Endodermal cell (in vitro differentiated cells): Measurements from ENCODE around the gene OSBPL5. TPM values are rescaled to one million over a fixed set of nuclear protein-coding genes. Genes with fewer than 3 reads are reported as not detected.
A peak's percentile ranks its signal among the peaks of the same experiment; 100 is the strongest.

Source experiments
- DNase-seq: peaks from one replicate; pipeline ENCODE4 v3.0.0-alpha.2; 2017
- H3K27ac ChIP-seq: 2 replicates; pipeline ENCODE4 v1.5.1; 2013; ENCODE audit warnings: mild to moderate bottlenecking, low read depth, low read length, moderate library complexity
- H3K27me3 ChIP-seq: 2 replicates; pipeline ENCODE4 v1.6.1; 2013; ENCODE audit warnings: mild to moderate bottlenecking, low read length, moderate library complexity; ENCODE audit not compliant: insufficient read depth, control insufficient read depth, poor library complexity, severe bottlenecking
- H3K36me3 ChIP-seq: 2 replicates; pipeline ENCODE4 v1.7.0; 2013; ENCODE audit warnings: mild to moderate bottlenecking, low read length, moderate library complexity; ENCODE audit not compliant: control insufficient read depth, insufficient read depth
- H3K4me1 ChIP-seq: one replicate; pipeline ENCODE4 v1.7.0; 2013; ENCODE audit warnings: low read length; ENCODE audit not compliant: control insufficient read depth, insufficient read depth
- H3K4me3 ChIP-seq: 2 replicates; pipeline ENCODE4 v1.5.1; 2013; ENCODE audit warnings: mild to moderate bottlenecking, low read length, moderate library complexity
- H3K9ac ChIP-seq: 2 replicates; pipeline ENCODE4 v1.6.1; 2013; ENCODE audit warnings: mild to moderate bottlenecking, low read length, moderate library complexity; ENCODE audit not compliant: poor library complexity, severe bottlenecking; ENCODE audit errors: extremely low read depth
- H3K9me3 ChIP-seq: 2 replicates; pipeline ENCODE4 v1.6.1; 2013; ENCODE audit warnings: mild to moderate bottlenecking, low read length, moderate library complexity; ENCODE audit not compliant: control insufficient read depth
- H3K27ac Mint-ChIP-seq: 2 replicates; pipeline ENCODE4 v1.8.0; 2020; ENCODE audit warnings: mixed read lengths
- H3K27me3 Mint-ChIP-seq: 2 replicates; pipeline ENCODE4 v1.8.0; 2021; ENCODE audit warnings: mild to moderate bottlenecking, mixed read lengths; ENCODE audit not compliant: insufficient read depth
- H3K36me3 Mint-ChIP-seq: 2 replicates; pipeline ENCODE4 v1.8.0; 2020; ENCODE audit warnings: low read depth, mixed read lengths
- H3K4me1 Mint-ChIP-seq: 2 replicates; pipeline ENCODE4 v1.8.0; 2020; ENCODE audit warnings: mixed read lengths
- H3K4me3 Mint-ChIP-seq: 2 replicates; pipeline ENCODE4 v1.8.0; 2020; ENCODE audit warnings: mild to moderate bottlenecking, moderate library complexity, mixed read lengths
- H3K9me3 Mint-ChIP-seq: 2 replicates; pipeline ENCODE4 v1.8.0; 2020; ENCODE audit warnings: mild to moderate bottlenecking, mixed read lengths
- CTCF ChIP-seq: fragments of 200-600 bp; sonication (generic); conservative IDR thresholded peaks from 2 replicates; pipeline ENCODE4 v1.5.0; 2021; ENCODE audit warnings: antibody characterized with exemption, mild to moderate bottlenecking
- WGBS, 2 experiments: methylation state at CpG; one replicate each; pipeline versions ENCODE4 v1.1.5 to v1.1.7; 2013; ENCODE audit warnings: missing lambda C conversion rate in 2 of 2, mixed read lengths in 1 of 2; ENCODE audit not compliant: insufficient coverage in 1 of 2, insufficient read length in 1 of 2; 5-methylcytosine and 5-hydroxymethylcytosine counted together
- total RNA-seq, 2 donors: library from RNA; stranded (reverse); fragmentation: NEBNext Ultra II Directional in 1 of 2; extraction: Animal tissue kit (Norgen Biotek cat#: 25700) in 1 of 2; gene quantifications; 2 replicates in 1 of 2; 3 replicates in 1 of 2; pipeline ENCODE4 v1.2.1, GENCODE V29; 2021

The OSBPL5 gene
- total RNA-seq, 2 donors from 2014 or later: 1.2 to 4.8 TPM

- TF ChIP-seq CTCF: no peak
- WGBS, 2 experiments: 5 to 7% methylated on average over 11 to 29 of the region's 29 CpGs
- peaks cover 13% of the 10 kb centered on the region for H3K4me1 Mint-ChIP-seq
- Histone ChIP-seq H3K27ac (peak overlapping the region; percentile 96), H3K9ac (peak overlapping the region; percentile 93), H3K9me3 (no peaks in the 10 kb centered on the region), H3K27me3 (no peaks in the 10 kb centered on the region), H3K4me3 (peak overlapping the region; percentile 84), H3K36me3 (peaks cover 16% of the 10 kb centered on the region), H3K4me1 (peaks cover 12% of the 10 kb centered on the region)
- H3K9me3 Mint-ChIP-seq: no peaks in the 10 kb centered on the region
- DNase-seq: peak; percentile 71
- peaks cover 2% of the 10 kb centered on the region for H3K27me3 Mint-ChIP-seq
- H3K4me3 Mint-ChIP-seq: peak overlapping the region; percentile 81
- H3K27ac Mint-ChIP-seq: peak overlapping the region; percentile 82
- H3K36me3 Mint-ChIP-seq: peaks cover 12% of the 10 kb centered on the region
These were observed 108.6 kb downstream of the OSBPL5 start for GRCh38 chr11:3056296-3057068.

- peaks cover 16% of the 10 kb centered on the region for H3K36me3 ChIP-seq
- no peaks in the 10 kb centered on the region for H3K9me3 ChIP-seq
- no peak overlapping the region for H3K27ac Mint-ChIP-seq
- WGBS, 2 experiments: 93 to 96% methylated on average over 3 to 8 of the region's 8 CpGs
- peak overlapping the region; percentile 84 for H3K4me3 ChIP-seq
- no peak for TF ChIP-seq CTCF
- peak overlapping the region; percentile 81 for H3K4me3 Mint-ChIP-seq
- peaks cover 16% of the 10 kb centered on the region for H3K4me1 ChIP-seq
- DNase-seq: no peak
- no peaks in the 10 kb centered on the region for H3K9me3 Mint-ChIP-seq
- peaks cover 2% of the 10 kb centered on the region for H3K27me3 Mint-ChIP-seq
- peaks cover 19% of the 10 kb centered on the region for H3K4me1 Mint-ChIP-seq
- H3K27ac ChIP-seq: no peak overlapping the region
- H3K36me3 Mint-ChIP-seq: peaks cover 12% of the 10 kb centered on the region
- H3K27me3 ChIP-seq: no peaks in the 10 kb centered on the region
- H3K9ac ChIP-seq: peak overlapping the region; percentile 93
These were observed 109.2 kb downstream of the OSBPL5 start for GRCh38 chr11:3055891-3056290.

GRCh38 chr11:3052567-3052966 is 112.5 kb downstream of the OSBPL5 start:
- no peaks in the 10 kb centered on the region for H3K27me3 ChIP-seq
- peaks cover 16% of the 10 kb centered on the region for H3K36me3 Mint-ChIP-seq
- no peak overlapping the region for H3K4me3 Mint-ChIP-seq
- H3K36me3 ChIP-seq: peaks cover 16% of the 10 kb centered on the region
- peak overlapping the region; percentile 31 for H3K27ac Mint-ChIP-seq
- DNase-seq: no peak
- WGBS, 2 experiments: 96 to 98% methylated on average over 10 to 11 of the region's 11 CpGs
- no peaks in the 10 kb centered on the region for H3K9me3 ChIP-seq
- peaks cover 13% of the 10 kb centered on the region for H3K4me1 ChIP-seq
- no peak overlapping the region for H3K4me3 ChIP-seq
- peaks cover 24% of the 10 kb centered on the region for H3K4me1 Mint-ChIP-seq
- no peak overlapping the region for H3K27ac ChIP-seq
- H3K9ac ChIP-seq: no peak overlapping the region
- H3K27me3 Mint-ChIP-seq: peaks cover under 1% of the 10 kb centered on the region
- no peak for TF ChIP-seq CTCF
- H3K9me3 Mint-ChIP-seq: no peaks in the 10 kb centered on the region
